ENCODE results near the gene CDKN1C. TPM values are rescaled to one million over a fixed set of nuclear protein-coding genes. Genes with fewer than 3 reads are reported as not detected.
"Not testable (repeated sequence)": the region's sequence is repeated elsewhere in the genome, so short reads cannot be mapped to it uniquely, and the experiment has no call there.

The CDKN1C gene
- total and polyA plus RNA-seq, 2 donors = 13.1 to 23.8 TPM

DNA sequence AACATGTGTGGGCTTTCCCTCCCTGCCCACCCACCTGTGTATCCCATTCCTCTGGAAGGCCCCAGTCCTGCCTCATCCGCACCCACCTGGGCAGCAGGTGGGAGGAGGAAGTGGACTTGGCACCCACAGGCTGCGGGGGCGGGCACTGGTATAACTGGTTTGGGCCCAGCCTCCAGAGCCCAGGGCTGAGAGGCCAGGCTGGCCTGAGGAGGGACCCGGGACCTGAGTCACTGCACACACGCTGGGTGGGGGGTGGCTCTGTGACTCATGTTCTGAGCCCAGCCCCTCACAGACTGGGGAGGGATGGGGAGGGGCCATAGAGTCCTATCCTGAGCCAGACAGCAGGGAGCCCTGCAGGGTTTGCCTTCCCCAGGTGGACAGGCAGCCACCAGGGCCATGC lies 26.9 kb upstream of the CDKN1C start:
- H3K27ac ChIP-seq (ENCODE audit: low read depth in 1 of 2, low read length in 1 of 2) = no peak overlapping the region
- WGBS = 91% methylated on average over 5 of the region's 5 CpGs
- peaks cover 0 to 56% of the 10 kb centered on the region in 2 donors for H3K27me3 ChIP-seq (ENCODE audit: control insufficient read depth in 2 of 2, insufficient read depth in 1 of 2, low read length in 1 of 2)
- no peak overlapping the region for H3K4me3 ChIP-seq (ENCODE audit: low read length in 2 of 2)
- DNase-seq (ENCODE audit: low read depth in 6 of 9, low spot score in 9 of 9) = no peak
- H3K9me3 ChIP-seq (ENCODE audit: control insufficient read depth in 2 of 2, insufficient read depth in 1 of 2, low read length in 1 of 2) = peaks cover 0 to 1% of the 10 kb centered on the region in 2 donors
- peaks cover 8 to 21% of the 10 kb centered on the region in 2 donors for H3K4me1 ChIP-seq (ENCODE audit: control insufficient read depth in 2 of 2, insufficient read depth in 2 of 2, low read length in 2 of 2)
- H3K36me3 ChIP-seq (ENCODE audit: control insufficient read depth in 2 of 2, insufficient read depth in 2 of 2, low read length in 1 of 2) = no peaks in the 10 kb centered on the region

DNA sequence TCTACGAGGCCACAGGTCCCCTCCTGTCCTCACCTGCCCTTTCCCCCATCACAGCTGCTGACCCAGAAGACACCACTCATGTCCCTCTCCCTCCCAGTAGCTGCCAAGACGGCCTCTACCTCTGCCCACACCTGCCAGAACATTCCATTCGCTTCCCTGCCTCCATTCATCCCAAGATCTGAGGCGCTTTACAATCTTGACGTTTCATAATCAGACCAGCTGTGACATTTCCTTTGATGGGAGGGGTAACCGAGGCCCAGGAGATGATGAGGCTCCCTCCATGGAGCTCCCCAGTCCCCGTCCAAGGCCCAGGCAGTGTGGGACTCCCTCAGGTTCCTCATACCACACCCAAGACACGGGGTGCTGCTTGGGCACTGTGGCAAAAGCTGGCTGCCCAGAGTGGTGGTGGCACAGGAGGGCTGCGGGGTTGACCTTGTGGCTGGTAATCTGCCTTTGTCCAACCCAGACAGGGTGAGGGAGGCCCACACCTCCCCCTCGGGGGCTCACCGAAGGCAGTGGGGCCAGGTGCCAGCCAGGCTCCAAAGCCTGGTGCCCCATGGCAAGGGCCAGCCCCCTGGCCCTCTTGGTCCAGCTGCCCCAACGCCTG lies 26.3 kb upstream of the CDKN1C start:
- Histone ChIP-seq H3K9me3 (ENCODE audit: control insufficient read depth in 2 of 2, insufficient read depth in 1 of 2, low read length in 1 of 2) (peaks cover 0 to 7% of the 10 kb centered on the region in 2 donors), H3K36me3 (ENCODE audit: control insufficient read depth in 2 of 2, insufficient read depth in 2 of 2, low read length in 1 of 2) (no peaks in the 10 kb centered on the region), H3K27me3 (ENCODE audit: control insufficient read depth in 2 of 2, insufficient read depth in 1 of 2, low read length in 1 of 2) (peaks cover 0 to 61% of the 10 kb centered on the region in 2 donors), H3K27ac (ENCODE audit: low read depth in 1 of 2, low read length in 1 of 2) (no peak overlapping the region), H3K4me1 (ENCODE audit: control insufficient read depth in 2 of 2, insufficient read depth in 2 of 2, low read length in 2 of 2) (peaks cover 8 to 21% of the 10 kb centered on the region in 2 donors), H3K4me3 (ENCODE audit: low read length in 2 of 2) (no peak overlapping the region)
- no peak for DNase-seq (ENCODE audit: low read depth in 6 of 9, low spot score in 9 of 9)
- 94% methylated on average over 12 of the region's 12 CpGs for WGBS

DNA sequence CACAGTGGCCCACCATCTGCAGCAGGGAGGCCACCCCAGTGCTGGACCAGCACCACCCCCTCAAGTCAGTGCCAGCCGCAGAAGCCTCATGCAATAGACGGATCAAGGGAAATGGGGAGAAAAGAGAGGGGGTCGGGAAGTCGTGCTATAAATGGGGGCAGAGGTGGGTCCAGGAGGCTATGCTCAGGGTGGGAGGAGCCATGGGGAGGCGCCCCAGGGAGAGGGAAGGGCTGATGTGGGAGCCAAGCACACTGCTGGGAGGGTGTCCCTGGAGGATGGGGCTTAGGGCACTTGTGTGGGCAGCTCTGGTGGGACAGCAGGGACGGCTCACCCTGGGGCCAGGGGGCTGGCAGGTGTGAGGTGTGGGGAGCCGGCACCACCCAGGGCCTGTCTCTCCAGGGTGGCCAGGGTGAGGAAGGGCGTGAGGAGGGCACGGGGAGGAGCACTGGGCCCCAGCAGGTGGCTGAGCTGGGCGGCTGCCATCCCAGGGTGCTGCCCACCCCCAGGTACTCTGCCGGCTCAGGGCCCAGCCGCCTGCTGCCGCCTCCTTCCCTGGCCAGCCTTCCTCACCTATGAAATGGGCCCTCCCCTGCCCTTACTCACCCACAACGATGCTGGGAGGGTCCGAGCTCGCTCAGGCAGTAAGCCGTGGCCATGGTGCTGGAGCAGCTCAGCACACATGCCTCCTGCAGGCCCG lies 25.7 kb upstream of the CDKN1C start:
- H3K9me3 ChIP-seq (ENCODE audit: control insufficient read depth in 2 of 2, insufficient read depth in 1 of 2, low read length in 1 of 2) = peaks cover 0 to 7% of the 10 kb centered on the region in 2 donors
- peaks cover 0 to 61% of the 10 kb centered on the region in 2 donors for H3K27me3 ChIP-seq (ENCODE audit: control insufficient read depth in 2 of 2, insufficient read depth in 1 of 2, low read length in 1 of 2)
- no peak overlapping the region for H3K4me3 ChIP-seq (ENCODE audit: low read length in 2 of 2)
- no peak for DNase-seq (ENCODE audit: low read depth in 6 of 9, low spot score in 9 of 9)
- peaks cover 8 to 21% of the 10 kb centered on the region in 2 donors for H3K4me1 ChIP-seq (ENCODE audit: control insufficient read depth in 2 of 2, insufficient read depth in 2 of 2, low read length in 2 of 2)
- H3K27ac ChIP-seq (ENCODE audit: low read depth in 1 of 2, low read length in 1 of 2) = no peak overlapping the region
- WGBS = 96% methylated on average over 18 of the region's 18 CpGs
- no peaks in the 10 kb centered on the region for H3K36me3 ChIP-seq (ENCODE audit: control insufficient read depth in 2 of 2, insufficient read depth in 2 of 2, low read length in 1 of 2)

DNA sequence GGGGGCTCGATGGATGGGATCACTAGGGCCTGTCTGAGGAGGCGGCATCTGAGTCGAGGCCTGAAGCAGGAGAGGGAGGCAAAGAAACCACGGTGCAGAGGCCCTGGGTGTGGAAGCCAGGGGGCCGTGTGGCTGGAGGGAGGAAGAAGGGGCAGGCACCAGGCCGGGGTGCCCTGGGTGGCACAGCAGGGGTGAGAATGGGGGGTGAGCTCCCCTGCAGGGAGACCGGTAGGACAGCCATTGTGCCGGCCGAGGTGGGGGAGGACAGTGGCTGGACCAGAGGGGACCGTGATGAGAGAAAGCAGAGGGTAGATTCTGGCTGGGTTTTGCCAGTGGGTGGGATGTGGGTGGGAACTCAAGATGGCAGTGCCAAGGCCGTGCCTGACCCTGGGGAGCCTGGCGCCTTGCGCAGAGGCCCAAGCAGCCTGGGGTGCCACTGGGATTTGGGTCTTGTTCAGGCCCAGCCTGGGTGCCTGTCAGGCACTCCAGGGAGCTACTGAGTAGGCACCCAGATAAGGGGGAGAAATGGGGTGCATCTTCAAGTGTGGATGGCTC lies 24.9 kb upstream of the CDKN1C start:
- Histone ChIP-seq H3K4me1 (ENCODE audit: control insufficient read depth in 2 of 2, insufficient read depth in 2 of 2, low read length in 2 of 2) (peaks cover 8 to 21% of the 10 kb centered on the region in 2 donors), H3K36me3 (ENCODE audit: control insufficient read depth in 2 of 2, insufficient read depth in 2 of 2, low read length in 1 of 2) (no peaks in the 10 kb centered on the region), H3K27me3 (ENCODE audit: control insufficient read depth in 2 of 2, insufficient read depth in 1 of 2, low read length in 1 of 2) (peaks cover 0 to 61% of the 10 kb centered on the region in 2 donors), H3K9me3 (ENCODE audit: control insufficient read depth in 2 of 2, insufficient read depth in 1 of 2, low read length in 1 of 2) (peaks cover 0 to 7% of the 10 kb centered on the region in 2 donors), H3K27ac (ENCODE audit: low read depth in 1 of 2, low read length in 1 of 2) (no peak overlapping the region), H3K4me3 (ENCODE audit: low read length in 2 of 2) (no peak overlapping the region)
- 83% methylated on average over 13 of the region's 13 CpGs for WGBS
- no peak for DNase-seq (ENCODE audit: low read depth in 6 of 9, low spot score in 9 of 9)

DNA sequence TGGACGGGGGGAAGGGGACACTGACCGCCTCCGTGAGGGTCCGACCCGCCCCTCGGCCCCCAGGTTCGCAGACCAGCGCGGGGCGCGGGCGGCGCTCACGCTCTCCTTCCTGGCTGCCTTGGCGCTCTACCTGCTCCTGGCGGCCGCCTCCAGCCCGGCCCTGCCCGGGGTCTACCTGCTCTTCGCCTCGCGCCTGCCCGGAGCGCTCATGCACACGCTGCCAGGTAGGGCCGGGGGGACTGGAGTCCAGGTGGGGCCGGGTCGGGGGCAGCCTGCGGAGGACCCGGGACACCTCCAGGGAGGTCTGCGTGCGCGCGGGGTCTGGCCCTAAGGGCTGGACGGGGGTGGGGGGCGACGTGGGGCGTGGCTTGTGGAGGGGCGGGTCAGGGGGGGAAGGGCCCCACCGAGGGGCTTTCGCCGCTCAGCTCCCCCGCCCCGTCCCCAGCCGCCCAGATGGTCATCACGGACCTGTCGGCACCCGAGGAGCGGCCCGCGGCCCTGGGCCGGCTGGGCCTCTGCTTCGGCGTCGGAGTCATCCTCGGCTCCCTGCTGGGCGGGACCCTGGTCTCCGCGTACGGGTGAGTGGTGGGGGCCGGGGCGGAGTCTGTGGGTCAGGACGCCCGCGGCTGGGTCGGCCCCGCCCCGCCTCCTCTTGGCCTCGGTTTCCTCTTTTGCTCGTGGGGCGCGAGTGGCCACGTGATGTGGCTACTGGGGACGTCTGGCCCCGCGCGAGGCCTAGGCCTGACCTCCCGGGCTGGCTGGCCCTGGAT lies 23.7 kb upstream of the CDKN1C start:
- Histone ChIP-seq H3K4me1 (ENCODE audit: control insufficient read depth in 2 of 2, insufficient read depth in 2 of 2, low read length in 2 of 2) (peaks cover 8 to 19% of the 10 kb centered on the region in 2 donors), H3K4me3 (ENCODE audit: low read length in 2 of 2) (no peak overlapping the region), H3K36me3 (ENCODE audit: control insufficient read depth in 2 of 2, insufficient read depth in 2 of 2, low read length in 1 of 2) (no peaks in the 10 kb centered on the region), H3K27me3 (ENCODE audit: control insufficient read depth in 2 of 2, insufficient read depth in 1 of 2, low read length in 1 of 2) (peaks cover 0 to 58% of the 10 kb centered on the region in 2 donors), H3K27ac (ENCODE audit: low read depth in 1 of 2, low read length in 1 of 2) (no peak overlapping the region), H3K9me3 (ENCODE audit: control insufficient read depth in 2 of 2, insufficient read depth in 1 of 2, low read length in 1 of 2) (peaks cover 0 to 11% of the 10 kb centered on the region in 2 donors)
- 68% methylated on average over 78 of the region's 78 CpGs for WGBS
- DNase-seq (ENCODE audit: low read depth in 6 of 9, low spot score in 9 of 9) = no peak

DNA sequence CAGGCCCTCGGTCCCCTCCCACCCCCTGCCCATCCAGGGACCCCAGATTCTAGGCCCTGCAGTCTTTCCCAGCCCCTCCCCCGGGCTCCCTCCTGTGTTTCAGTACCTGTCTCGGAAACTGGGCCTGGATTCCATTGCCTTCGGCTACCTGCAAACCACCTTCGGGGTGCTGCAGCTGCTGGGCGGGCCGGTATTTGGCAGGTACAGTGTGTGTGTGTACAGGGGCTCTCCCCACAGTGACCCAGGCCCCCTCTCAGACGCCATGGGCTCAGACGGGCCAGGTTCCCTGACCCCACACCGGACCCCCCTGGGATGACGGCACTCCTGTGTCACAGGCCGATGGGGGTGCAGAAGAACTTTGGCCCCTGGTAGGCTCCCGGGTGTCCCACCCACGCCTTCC lies 22.6 kb upstream of the CDKN1C start:
- no peak for DNase-seq (ENCODE audit: low read depth in 6 of 9, low spot score in 9 of 9)
- Histone ChIP-seq H3K36me3 (ENCODE audit: control insufficient read depth in 2 of 2, insufficient read depth in 2 of 2, low read length in 1 of 2) (no peaks in the 10 kb centered on the region), H3K9me3 (ENCODE audit: control insufficient read depth in 2 of 2, insufficient read depth in 1 of 2, low read length in 1 of 2) (peaks cover 0 to 11% of the 10 kb centered on the region in 2 donors), H3K27ac (ENCODE audit: low read depth in 1 of 2, low read length in 1 of 2) (no peak overlapping the region), H3K27me3 (ENCODE audit: control insufficient read depth in 2 of 2, insufficient read depth in 1 of 2, low read length in 1 of 2) (peaks cover 0 to 50% of the 10 kb centered on the region in 2 donors), H3K4me3 (ENCODE audit: low read length in 2 of 2) (no peak overlapping the region), H3K4me1 (ENCODE audit: control insufficient read depth in 2 of 2, insufficient read depth in 2 of 2, low read length in 2 of 2) (peaks cover 0 to 8% of the 10 kb centered on the region in 2 donors)
- 97% methylated on average over 14 of the region's 14 CpGs for WGBS

DNA sequence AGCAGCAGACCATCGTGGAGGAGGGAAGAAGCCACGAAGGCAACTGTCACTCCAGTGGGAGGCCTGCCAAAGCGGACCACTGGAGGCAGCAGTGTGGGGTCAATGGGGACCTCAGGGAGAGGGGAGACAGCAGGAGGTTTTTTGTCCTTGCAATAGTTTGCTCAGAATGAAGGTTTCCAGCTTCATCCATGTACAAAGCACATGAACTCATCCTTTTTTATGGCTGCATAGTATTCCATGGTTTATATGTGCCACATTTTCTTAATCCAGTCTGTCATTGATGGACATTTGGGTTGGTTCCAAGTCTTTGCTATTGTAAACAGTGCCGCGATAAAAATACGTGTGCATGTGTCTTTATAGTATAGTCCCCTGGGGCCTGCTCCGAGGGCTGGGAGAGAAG lies 19.7 kb upstream of the CDKN1C start:
- not testable (repeated sequence) for H3K27ac ChIP-seq (ENCODE audit: low read depth in 1 of 2, low read length in 1 of 2); DNase-seq (ENCODE audit: low read depth in 6 of 9, low spot score in 9 of 9); H3K4me3 ChIP-seq (ENCODE audit: low read length in 2 of 2); H3K36me3 ChIP-seq (ENCODE audit: control insufficient read depth in 2 of 2, insufficient read depth in 2 of 2, low read length in 1 of 2)
- H3K4me1 ChIP-seq (ENCODE audit: control insufficient read depth in 2 of 2, insufficient read depth in 2 of 2, low read length in 2 of 2) = peaks cover 6 to 16% of the 10 kb centered on the region in 2 donors
- peaks cover 0 to 37% of the 10 kb centered on the region in 2 donors for H3K27me3 ChIP-seq (ENCODE audit: control insufficient read depth in 2 of 2, insufficient read depth in 1 of 2, low read length in 1 of 2)
- peaks cover 0 to 11% of the 10 kb centered on the region in 2 donors for H3K9me3 ChIP-seq (ENCODE audit: control insufficient read depth in 2 of 2, insufficient read depth in 1 of 2, low read length in 1 of 2)
- WGBS = 90% methylated on average over 7 of the region's 7 CpGs

DNA sequence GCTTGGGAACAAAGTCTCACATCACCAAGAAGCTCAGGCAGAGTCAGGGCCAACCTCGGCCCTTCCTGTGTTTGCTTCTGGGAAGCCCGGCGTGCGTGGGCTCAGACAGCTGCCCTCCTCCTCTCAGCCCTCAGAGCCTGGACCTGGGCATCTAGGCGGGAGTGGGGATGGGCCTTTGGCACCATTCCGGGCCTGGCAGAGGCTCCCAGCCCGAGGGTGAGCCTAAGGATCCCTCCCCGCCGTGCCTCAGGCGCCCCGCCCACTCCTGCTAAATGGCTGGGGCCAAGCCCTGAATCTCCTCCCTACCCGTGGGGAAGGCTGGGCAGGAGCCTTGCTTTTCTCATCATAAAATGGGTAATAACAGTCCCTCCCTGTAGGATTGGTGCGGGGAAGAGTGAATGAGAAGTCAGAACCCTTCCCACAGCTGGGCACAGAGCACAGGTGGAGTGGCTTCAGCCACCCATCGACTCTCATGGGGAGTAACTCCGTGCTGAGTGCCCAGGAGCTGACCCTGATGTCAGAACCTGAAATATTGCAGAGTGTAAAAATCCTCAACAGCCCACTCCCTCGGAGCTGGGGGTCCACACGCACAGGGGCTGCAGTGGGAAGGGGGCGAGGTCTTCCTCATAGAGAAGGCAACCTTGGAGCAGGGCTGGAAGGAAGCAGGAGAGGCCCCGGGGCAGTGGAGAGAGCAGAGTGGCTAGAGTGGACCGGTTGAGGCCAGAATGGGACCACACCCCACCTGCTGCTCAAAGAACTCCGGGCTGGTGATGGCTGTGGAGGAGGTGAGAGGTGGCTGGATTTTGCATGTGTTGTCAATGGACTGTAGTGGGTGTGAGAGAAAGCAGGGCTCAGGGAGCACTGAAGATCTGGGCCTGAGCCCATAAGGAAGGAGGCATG lies 18.8 kb upstream of the CDKN1C start:
- Histone ChIP-seq H3K36me3 (ENCODE audit: control insufficient read depth in 2 of 2, insufficient read depth in 2 of 2, low read length in 1 of 2) (no peaks in the 10 kb centered on the region), H3K27me3 (ENCODE audit: control insufficient read depth in 2 of 2, insufficient read depth in 1 of 2, low read length in 1 of 2) (peaks cover 0 to 28% of the 10 kb centered on the region in 2 donors), H3K27ac (ENCODE audit: low read depth in 1 of 2, low read length in 1 of 2) (no peak overlapping the region), H3K4me1 (ENCODE audit: control insufficient read depth in 2 of 2, insufficient read depth in 2 of 2, low read length in 2 of 2) (peaks cover 6 to 16% of the 10 kb centered on the region in 2 donors), H3K4me3 (ENCODE audit: low read length in 2 of 2) (no peak overlapping the region), H3K9me3 (ENCODE audit: control insufficient read depth in 2 of 2, insufficient read depth in 1 of 2, low read length in 1 of 2) (peaks cover 0 to 11% of the 10 kb centered on the region in 2 donors)
- WGBS = 90% methylated on average over 21 of the region's 21 CpGs
- DNase-seq (ENCODE audit: low read depth in 6 of 9, low spot score in 9 of 9) = no peak

All from thymus (tissue), 11 donors.